ENCODE results near the gene BMERB1.

The BMERB1 gene

DNA sequence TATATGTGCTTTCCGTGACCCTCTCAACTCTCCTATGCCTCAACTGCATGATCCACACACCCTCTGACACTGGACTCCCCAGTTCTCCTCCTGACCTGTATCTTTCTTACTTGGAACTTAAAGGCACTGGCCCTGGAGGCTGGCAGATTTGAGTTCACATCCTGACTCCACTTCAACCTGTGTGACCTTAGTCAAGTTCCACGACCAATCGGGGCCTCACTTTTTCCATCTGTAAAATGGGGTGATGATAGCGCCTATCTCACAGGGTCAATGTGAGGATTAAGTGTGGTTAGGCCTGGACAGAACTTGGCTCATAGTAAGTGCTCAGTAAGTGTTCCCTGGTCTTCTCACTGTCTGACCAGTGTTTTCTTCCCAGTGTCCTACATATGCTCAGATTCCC is 183.5 kb downstream of the BMERB1 start:
- no peak for DNase-seq

DNA sequence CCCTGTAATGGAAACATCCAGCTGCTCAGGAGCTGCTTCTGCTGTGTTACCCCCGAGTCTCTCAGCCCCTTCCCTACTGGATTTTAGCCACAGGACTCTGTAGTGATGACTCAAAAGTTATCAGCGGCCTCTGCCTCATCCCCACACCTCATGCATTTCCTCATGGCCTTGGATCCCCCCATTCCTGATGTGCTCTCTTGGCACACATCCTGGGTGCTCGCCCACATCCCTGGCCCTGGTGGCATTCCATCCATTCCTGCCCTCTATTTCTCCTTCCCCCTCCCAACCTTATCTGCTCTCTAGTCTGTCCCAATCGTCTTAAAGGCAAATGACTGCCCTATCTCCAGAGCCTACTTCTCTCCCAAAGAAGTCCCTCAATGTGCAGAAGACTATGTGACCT is 184.0 kb downstream of the BMERB1 start:
- no peak for DNase-seq

DNA sequence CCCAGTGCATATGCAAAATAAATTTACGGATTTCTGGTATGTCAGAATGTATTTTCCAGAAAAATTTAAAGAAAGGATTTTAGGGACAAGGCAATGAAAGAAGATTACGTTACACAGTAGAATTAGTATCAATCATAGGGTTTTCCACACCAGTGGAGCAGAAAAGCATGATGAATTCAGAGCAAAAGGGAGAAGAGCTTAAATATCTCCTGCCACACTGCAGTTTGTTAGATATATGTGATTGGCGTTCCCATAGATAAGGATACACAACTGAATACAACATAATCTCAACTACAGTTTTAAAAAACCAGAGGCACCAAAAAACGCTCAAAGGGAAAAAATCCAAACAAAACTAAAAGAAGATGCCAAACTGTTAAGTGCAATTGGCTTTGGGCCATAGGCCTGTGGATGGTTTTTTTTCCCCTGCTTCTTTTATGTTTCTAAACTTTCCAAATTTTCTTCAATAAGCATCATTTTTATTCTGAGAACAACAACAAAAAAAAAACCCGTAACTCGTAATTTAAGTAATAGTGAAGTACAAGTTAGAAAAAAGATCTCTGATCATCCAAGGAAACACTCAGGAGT is 186.3 kb downstream of the BMERB1 start:
- no peak for DNase-seq

DNA sequence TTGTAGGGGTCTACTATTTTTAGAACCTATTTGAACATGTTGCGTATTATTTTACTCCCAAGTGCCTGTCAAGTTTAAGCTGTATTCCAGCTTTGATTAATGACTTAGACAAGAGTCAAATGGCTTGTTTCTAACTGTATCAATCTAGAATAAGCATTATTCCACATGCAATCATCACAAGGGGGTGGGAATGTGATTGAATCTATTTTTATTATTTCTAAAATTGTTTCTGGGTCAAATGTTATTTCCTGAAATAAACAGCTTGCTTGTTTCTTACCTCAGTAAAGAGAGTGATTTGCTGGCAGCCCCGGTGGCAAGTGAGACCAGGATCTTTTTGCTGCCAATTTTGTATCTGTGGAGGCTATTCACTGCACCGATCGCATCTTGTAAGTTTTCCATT is 187.1 kb downstream of the BMERB1 start:
- DNase-seq = no peak

DNA sequence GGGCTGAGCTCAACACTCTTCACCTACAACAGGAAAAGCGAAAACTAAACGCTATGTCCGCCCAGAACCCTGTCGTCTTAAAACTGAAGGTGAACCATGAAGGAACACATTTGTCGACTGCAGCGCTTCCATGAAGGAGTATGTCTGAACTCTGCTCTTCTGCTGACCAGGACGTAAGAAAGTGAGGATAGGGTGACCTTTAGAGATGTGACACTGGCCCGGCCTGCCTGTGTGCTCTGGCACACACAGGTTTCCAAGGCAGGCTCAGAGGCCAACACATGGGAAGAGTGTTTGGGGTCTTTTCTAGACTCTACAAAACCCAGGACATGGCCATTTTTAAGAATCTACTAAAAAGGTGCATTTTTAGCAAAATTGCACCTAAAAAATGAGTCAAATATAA is 187.5 kb downstream of the BMERB1 start:
- no peak for DNase-seq

DNA sequence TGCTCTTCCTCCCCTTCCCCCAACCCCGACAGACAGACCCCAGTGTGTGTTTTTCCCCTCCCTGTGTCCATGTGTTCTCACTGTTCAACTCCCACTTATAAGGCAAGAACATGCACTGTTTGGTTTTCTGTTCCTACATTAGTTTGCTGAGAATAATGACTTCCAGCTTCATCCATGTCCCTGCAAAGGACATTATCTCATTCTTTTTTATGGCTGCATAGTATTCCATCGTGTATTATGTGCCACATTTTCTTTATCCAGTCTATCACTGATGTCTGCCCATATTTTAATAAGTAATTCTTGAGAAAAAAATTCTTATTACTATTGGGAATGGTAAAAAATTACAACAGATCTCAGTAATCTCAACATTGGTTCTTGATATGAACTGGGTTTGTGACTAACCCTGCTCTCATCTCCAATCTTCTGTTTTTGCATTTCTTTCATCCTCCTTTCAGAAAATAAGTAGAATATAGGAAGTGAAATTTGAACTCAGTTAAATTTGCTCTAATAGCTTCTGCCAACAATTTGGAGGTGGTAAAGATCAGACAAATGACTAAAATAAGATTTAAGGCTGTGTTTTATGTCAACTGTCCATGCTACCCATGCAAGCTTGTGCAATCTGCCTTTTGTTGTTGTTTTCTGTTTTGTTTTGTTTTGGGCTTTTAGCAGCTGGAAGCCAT is 197.5 kb downstream of the BMERB1 start:
- DNase-seq = no peak

DNA sequence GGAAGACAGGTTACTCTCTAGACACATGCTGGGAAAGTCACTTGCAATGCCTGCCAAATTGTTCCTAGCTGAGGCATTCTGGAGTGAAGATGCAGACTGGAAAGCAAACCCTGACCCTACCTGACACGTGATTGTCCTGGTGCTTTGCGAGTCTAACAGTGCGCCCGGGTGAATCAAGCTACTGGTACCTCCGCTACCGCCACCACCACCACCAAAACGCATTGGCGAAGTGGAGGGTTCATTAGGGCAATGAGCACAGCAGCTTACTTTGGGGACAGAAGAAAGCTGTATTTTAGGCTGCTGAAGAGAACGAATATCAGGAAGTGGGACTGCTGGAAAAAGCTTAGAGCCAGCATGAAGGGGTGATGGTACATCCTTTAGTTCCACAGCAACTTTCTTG is 201.5 kb downstream of the BMERB1 start:
- DNase-seq = no peak

DNA sequence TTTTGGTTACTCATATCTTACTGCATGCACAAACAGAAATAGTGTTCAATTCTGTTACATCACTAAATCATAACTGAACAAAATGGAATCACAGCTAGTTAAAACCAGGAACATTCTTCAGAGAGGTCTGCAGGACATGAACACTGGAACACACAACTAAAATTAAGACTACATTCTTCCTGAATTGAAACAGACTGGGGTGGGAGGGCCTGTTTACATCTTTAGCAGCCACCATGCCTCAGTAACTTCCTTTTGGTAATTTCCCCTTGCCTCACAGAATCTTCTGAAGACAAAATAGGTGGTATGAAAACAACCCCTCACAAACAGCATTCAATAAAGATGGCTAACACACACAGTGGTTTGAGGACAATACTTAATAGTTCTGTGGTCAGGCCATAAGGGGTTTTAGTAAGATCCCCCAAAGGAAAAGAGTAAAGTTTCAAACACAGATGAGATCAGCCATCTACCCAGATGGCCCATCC is 202.0 kb downstream of the BMERB1 start:
- DNase-seq = peak; percentile 47

Data from activated CD4-positive, alpha-beta T cell treated with anti-CD3 and anti-CD28 coated beads, Interleukin-10, Interleukin-2, amounts not matched to agents 100 ng/mL and 50 ng/mL, durations not matched to agents 16 hours and 8 hours (primary cell).